ENCODE data around the gene SIRT5.

SIRT5 gene

GRCh38 chr6:13589801-13590200 is 15.4 kb downstream of the SIRT5 start:
- no peak for DNase-seq (ENCODE audit: low read depth)

GRCh38 chr6:13590574-13591153 is 16.3 kb downstream of the SIRT5 start:
- no peak for DNase-seq (ENCODE audit: low read depth)

- no peak for DNase-seq (ENCODE audit: low read depth)
These were observed 17.0 kb downstream of the SIRT5 start for GRCh38 chr6:13591205-13591921.

GRCh38 chr6:13593103-13593502 is 18.7 kb downstream of the SIRT5 start:
- no peak for DNase-seq (ENCODE audit: low read depth)

- no peak for DNase-seq (ENCODE audit: low read depth)
These were observed 19.3 kb downstream of the SIRT5 start for GRCh38 chr6:13593720-13594119.

GRCh38 chr6:13597073-13597472 is 22.7 kb downstream of the SIRT5 start:
- no peak for DNase-seq (ENCODE audit: low read depth)

- DNase-seq (ENCODE audit: low read depth) = no peak
These were observed 25.6 kb downstream of the SIRT5 start for GRCh38 chr6:13600036-13600435.

- DNase-seq (ENCODE audit: low read depth) = no peak
These were observed 29.7 kb downstream of the SIRT5 start for GRCh38 chr6:13604135-13604534.

- DNase-seq (ENCODE audit: low read depth) = no peak
These were observed 30.4 kb downstream of the SIRT5 start for GRCh38 chr6:13604546-13605416.

- no peak for DNase-seq (ENCODE audit: low read depth)
These were observed 31.2 kb downstream of the SIRT5 start for GRCh38 chr6:13605634-13606033.

- DNase-seq (ENCODE audit: low read depth) = no peak
These were observed 37.3 kb downstream of the SIRT5 start for GRCh38 chr6:13611715-13612114.

GRCh38 chr6:13613029-13613594 is 38.7 kb downstream of the SIRT5 start:
- DNase-seq (ENCODE audit: low read depth) = no peak

- peak; percentile 13 for DNase-seq (ENCODE audit: low read depth)
These were observed 39.9 kb downstream of the SIRT5 start for GRCh38 chr6:13614126-13614925.

GRCh38 chr6:13614926-13615791 is 40.8 kb downstream of the SIRT5 start, which contains the start of gene NOL7:
Gene NOL7, plus strand, starts transcription at chr6:13615335. Its CDS starts 24 bp downstream, at chr6:13615359.
- peak; percentile 98 for DNase-seq (ENCODE audit: low read depth)

GRCh38 chr6:13615792-13616120 is 41.4 kb downstream of the SIRT5 start:
- peak; percentile 32 for DNase-seq (ENCODE audit: low read depth)

- no peak for DNase-seq (ENCODE audit: low read depth)
These were observed 42.7 kb downstream of the SIRT5 start for GRCh38 chr6:13617066-13617465.

GRCh38 chr6:13624871-13625288 is 50.5 kb downstream of the SIRT5 start:
- no peak for DNase-seq (ENCODE audit: low read depth)

- DNase-seq (ENCODE audit: low read depth) = no peak
These were observed 55.2 kb downstream of the SIRT5 start for GRCh38 chr6:13629459-13630116.

GRCh38 chr6:13630499-13630898 is 56.1 kb downstream of the SIRT5 start:
- no peak for DNase-seq (ENCODE audit: low read depth)

GRCh38 chr6:13633343-13633742 is 58.9 kb downstream of the SIRT5 start:
- DNase-seq (ENCODE audit: low read depth) = no peak
